ENCODE measurements around the gene DIDO1. TPM values are rescaled to one million over a fixed set of nuclear protein-coding genes. Genes with fewer than 3 reads are reported as not detected.

Gene DIDO1
- total RNA-seq, 4 donors from 2014 or later: 64.5 to 89.7 (median 78.9) TPM

DNA sequence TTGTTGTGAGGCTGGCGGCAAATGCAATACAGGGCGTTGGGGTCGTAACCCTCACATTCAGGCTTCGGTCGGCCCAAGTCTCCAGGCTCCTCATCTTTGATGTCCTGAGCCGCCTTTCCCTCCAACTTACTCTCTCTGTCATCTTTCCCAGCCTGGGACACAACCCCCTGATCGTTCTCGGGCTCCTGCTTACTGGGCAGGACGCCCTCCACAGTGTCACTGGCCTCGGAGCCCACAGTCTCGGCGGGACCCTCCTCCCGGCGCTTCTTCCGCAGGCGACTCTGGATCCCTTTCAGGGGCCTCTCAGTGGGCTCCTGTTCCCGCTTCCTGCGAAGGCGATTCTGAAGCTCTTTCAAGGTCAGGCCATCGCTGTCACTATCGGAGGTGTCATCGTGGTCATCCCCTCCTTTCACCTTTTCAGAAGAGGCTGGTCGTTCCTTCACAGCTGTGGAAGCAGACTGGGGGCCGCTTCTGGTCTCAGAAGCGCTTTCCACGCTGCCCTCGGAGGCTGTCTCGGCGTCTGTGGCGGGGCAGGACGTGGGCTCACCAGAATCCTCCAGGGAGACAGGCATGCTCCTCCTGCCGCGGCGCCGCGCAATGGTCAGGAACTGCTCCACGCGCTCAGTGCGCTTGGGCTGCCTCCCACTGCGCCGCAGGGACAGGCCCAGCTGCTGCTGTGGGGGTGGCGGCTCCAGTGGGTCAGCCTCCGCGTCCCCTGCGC lies 15.4 kb downstream of the DIDO1 start:
- Histone ChIP-seq H3K27me3 (no peaks in the 10 kb centered on the region), H3K4me1 (peaks cover 0 to 43% (median 7%) of the 10 kb centered on the region in 4 donors), H3K36me3 (peaks cover 7 to 77% (median 46%) of the 10 kb centered on the region in 3 donors), H3K27ac (no peak overlapping the region), H3K9me3 (no peaks in the 10 kb centered on the region), H3K4me3 (no peak overlapping the region)
- TF ChIP-seq EP300 (IDR thresholded peaks at IDR 0.05): no peak
- 94% methylated on average over 38 to 45 of the region's 45 CpGs for WGBS, 2 donors
- no peak for DNase-seq (ENCODE audit: low spot score in 2 of 2)

DNA sequence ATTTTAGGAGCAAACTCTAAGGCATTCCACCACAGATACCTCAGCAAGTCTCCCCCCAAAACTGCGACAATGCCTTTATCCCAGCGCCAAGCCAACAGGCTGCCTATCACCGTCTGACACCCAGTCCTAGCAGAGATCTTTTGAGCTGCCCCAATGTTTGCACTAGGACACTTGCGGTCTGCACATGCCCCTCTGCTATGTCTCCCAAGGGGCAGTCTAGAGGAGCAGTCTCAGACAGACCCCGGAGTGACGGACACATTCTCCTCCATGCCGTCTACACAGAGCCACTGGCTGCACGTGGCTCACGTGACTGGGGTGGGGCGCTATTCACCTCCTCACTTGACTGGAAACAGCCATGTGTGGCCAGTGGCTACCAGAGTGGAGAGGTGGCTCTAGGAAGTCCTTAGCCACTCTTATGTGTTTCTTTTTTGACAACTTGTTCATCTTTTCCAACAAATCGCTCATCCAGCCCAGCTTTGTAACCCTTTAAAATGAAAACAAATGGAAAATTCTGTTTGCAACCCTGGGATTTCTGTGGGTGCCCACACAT lies 16.0 kb downstream of the DIDO1 start:
- DNase-seq (ENCODE audit: low spot score in 2 of 2): no peak
- no peaks in the 10 kb centered on the region for H3K27me3 ChIP-seq
- H3K36me3 ChIP-seq: peaks cover 7 to 83% (median 53%) of the 10 kb centered on the region in 3 donors
- 88 to 91% methylated on average over 11 of the region's 11 CpGs for WGBS, 2 donors
- peaks cover 0 to 37% (median 7%) of the 10 kb centered on the region in 4 donors for H3K4me1 ChIP-seq
- H3K4me3 ChIP-seq: no peak overlapping the region
- H3K9me3 ChIP-seq: no peaks in the 10 kb centered on the region
- H3K27ac ChIP-seq: no peak overlapping the region
- TF ChIP-seq EP300 (IDR thresholded peaks at IDR 0.05) (no peak), POLR2A (IDR thresholded peaks at IDR 0.05) (no peak)
- TF ChIP-seq, protein P1, sequence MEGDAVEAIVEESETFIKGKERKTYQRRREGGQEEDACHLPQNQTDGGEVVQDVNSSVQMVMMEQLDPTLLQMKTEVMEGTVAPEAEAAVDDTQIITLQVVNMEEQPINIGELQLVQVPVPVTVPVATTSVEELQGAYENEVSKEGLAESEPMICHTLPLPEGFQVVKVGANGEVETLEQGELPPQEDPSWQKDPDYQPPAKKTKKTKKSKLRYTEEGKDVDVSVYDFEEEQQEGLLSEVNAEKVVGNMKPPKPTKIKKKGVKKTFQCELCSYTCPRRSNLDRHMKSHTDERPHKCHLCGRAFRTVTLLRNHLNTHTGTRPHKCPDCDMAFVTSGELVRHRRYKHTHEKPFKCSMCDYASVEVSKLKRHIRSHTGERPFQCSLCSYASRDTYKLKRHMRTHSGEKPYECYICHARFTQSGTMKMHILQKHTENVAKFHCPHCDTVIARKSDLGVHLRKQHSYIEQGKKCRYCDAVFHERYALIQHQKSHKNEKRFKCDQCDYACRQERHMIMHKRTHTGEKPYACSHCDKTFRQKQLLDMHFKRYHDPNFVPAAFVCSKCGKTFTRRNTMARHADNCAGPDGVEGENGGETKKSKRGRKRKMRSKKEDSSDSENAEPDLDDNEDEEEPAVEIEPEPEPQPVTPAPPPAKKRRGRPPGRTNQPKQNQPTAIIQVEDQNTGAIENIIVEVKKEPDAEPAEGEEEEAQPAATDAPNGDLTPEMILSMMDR (IDR thresholded peaks at IDR 0.05): no peak

DNA sequence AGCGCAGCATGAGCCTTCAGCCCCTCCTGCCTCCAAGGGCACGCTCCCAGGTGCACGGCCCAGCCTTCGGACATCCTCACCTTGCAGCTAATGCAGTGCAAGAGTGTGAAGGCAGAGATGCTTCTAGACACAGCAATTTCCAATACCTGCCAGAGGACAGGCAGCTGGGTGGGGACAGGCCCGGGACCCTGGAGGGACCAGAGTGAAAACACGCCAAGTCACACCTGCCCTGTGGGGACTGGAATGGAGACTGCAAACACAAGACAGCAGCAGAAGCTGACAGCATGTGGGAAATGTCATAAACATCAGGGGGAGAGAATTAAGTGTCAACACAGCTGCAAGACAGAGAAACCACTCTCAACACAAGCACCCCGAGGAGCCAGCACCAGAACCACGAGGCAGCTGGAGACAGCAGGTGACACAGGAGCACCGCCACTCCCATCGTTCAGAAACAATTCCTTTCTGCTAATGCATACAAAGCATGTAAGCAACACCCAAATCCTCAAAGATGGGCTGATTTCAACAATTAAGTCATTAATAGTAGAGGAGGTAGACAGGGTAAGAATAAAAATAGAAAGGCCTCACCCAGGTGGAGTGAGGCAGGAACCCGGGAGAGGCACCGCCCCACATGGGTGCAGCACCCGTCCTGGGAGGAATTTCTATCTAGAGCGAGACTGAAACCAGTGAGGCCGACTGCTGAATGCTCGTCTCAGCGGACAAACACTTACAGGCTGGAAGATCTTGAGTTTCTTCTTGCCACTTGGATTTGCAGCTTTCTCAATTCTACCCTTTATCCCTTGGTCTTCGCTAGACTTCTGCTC lies 17.1 kb downstream of the DIDO1 start:
- WGBS, 2 donors: 88 to 92% methylated on average over 18 of the region's 18 CpGs
- DNase-seq (ENCODE audit: low spot score in 2 of 2): no peak

DNA sequence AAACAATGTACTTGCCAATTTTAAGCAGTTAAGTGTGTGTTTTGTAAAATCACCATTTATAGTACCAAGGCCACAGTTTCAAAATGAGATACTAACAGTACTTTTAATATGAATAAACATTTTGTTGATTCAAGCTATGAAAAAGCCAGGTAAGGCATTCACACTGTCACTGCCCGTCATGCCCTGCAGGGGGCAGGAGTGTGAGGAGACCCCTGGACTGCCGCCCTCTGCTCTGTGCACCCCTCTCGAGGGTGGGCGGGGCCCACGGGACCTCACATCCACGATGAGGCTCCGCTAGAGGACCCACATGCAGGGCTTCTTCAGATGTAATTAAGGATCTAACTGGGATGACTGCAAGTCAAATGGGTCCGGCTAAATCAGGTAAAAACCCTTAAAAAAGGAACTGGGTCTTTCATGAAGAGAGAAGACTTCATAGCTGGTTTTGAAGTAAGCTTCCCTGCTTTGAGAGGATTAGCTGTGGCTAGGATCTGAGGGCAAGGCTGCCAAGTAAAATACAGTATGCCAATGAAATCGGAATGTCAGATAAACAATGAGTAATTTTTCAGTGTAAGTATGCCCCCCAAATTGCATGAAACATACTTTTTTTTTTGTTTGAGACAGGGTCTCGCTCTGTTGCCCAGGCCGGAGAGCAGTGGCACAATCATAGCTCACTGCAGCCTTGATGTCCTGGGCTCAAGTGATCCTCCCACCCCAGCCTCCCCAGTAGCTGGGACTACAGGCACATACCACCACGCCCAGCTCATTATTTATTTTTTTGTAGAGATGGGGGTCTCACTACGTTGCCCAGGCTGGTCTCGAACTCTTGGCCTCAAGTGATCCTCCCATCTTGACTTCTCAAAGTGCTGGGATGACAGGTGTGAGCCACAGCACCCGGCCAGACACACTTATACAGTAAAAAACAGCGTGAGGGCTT lies 18.7 kb downstream of the DIDO1 start:
- DNase-seq (ENCODE audit: low spot score in 2 of 2): no peak
- Histone ChIP-seq H3K9me3 (no peaks in the 10 kb centered on the region), H3K36me3 (peaks cover 7 to 99% (median 57%) of the 10 kb centered on the region in 3 donors), H3K27me3 (no peaks in the 10 kb centered on the region), H3K27ac (no peak overlapping the region), H3K4me1 (peaks cover 0 to 10% (median 0%) of the 10 kb centered on the region in 4 donors), H3K4me3 (no peak overlapping the region)
- no peak for TF ChIP-seq POLR2A (IDR thresholded peaks at IDR 0.05)
- TF ChIP-seq, protein P1 (IDR thresholded peaks at IDR 0.05): peak in 2 of 5 experiments; percentile 26 to 38
- no peak for TF ChIP-seq EP300 (IDR thresholded peaks at IDR 0.05)
- WGBS, 2 donors: 67 to 68% methylated on average over 16 of the region's 16 CpGs

More for the DNA sequence above, 17.1 kb downstream of the DIDO1 start:
- no peak overlapping the region for H3K4me3 ChIP-seq
- H3K4me1 ChIP-seq: peaks cover 0 to 26% (median 2%) of the 10 kb centered on the region in 4 donors
- no peak overlapping the region for H3K27ac ChIP-seq
- no peaks in the 10 kb centered on the region for H3K9me3 ChIP-seq
- TF ChIP-seq, protein P1 (IDR thresholded peaks at IDR 0.05): no peak
- TF ChIP-seq EP300 (IDR thresholded peaks at IDR 0.05) (no peak), POLR2A (IDR thresholded peaks at IDR 0.05) (no peak)
- H3K27me3 ChIP-seq: no peaks in the 10 kb centered on the region
- peaks cover 7 to 94% (median 57%) of the 10 kb centered on the region in 3 donors for H3K36me3 ChIP-seq
